GM18867 (cell line): Measurements from ENCODE around the gene TMEM39B.
"Not testable (repeated sequence)": the region's sequence is repeated elsewhere in the genome, so short reads cannot be mapped to it uniquely, and the experiment has no call there.

Experiments used
- ATAC-seq: cut with Tn5 transposase; IDR thresholded peaks from one replicate; pipeline ENCODE4 v1.9.1; 2021; ENCODE audit warnings: mild to moderate bottlenecking, moderate library complexity; ENCODE audit not compliant: unreplicated experiment

TMEM39B gene

DNA sequence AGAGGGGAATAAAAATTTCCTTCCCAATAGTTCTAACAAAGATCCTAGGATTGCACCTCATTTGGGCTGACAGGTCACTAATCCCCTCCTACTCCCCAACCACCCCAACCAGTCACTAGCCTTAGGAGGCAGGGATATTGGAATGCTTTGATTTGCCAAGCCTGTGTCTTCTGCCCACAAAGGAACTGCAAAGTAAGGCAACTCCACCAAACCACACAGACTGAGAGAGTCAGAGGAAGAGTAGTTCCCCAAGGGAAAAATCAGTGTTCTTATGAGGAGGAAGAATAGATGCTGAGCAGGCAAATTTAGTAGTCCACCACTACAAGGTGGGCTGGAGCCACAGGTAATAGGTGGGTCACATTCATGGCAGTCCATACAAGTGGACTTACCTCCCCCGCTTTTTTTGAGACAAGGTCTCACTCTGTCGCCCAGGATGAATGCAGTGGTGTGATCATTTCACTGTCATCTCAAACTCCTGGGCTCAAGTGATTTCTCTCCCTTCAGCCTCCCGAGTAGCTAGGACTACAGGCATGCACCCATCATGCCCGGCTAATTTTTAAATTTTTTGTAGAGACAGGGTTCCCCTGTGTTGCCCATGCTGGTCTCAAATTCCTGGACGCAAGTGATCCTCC is 3.7 kb upstream of the TMEM39B start:
- no peak for ATAC-seq

DNA sequence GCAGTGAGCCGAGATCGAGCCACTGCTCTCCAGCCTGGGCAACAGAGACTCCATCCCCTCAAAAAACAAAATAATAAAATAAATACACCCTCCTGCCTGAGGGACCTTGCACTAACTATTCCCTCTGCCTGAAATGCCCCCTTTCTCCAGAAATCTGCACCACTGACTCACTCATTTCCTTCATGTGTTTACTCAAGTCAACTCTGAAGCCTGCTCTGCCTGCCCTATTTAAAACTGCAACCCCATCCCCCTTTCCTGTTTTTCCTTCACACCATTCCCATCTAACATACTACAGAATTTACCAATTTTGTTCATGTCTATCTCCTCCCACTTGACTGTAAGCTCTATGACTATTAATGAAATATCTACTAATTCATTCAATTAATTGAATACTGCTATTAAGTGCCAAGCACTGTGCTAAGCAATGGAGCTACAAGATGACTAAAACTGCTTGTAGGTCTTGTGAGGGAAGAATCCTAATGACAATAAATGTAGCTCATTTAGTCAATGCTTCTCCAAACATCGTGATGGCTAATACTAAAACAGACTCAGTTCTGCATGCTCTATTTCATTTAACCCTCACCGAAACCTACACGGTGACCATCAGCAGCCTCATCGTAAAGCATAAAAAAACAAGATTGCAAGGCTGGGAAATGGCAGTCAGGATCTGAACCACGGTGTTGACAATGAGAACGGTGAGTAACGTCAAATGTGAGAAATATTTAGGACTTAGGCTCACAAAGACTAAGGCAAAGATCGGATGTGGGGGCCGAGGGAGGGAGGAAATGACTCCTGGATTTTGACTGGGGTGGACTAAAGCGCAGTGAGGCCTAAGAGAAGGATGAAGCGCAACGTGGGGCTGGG is 749 bp upstream of the TMEM39B start:
- ATAC-seq = no peak

DNA sequence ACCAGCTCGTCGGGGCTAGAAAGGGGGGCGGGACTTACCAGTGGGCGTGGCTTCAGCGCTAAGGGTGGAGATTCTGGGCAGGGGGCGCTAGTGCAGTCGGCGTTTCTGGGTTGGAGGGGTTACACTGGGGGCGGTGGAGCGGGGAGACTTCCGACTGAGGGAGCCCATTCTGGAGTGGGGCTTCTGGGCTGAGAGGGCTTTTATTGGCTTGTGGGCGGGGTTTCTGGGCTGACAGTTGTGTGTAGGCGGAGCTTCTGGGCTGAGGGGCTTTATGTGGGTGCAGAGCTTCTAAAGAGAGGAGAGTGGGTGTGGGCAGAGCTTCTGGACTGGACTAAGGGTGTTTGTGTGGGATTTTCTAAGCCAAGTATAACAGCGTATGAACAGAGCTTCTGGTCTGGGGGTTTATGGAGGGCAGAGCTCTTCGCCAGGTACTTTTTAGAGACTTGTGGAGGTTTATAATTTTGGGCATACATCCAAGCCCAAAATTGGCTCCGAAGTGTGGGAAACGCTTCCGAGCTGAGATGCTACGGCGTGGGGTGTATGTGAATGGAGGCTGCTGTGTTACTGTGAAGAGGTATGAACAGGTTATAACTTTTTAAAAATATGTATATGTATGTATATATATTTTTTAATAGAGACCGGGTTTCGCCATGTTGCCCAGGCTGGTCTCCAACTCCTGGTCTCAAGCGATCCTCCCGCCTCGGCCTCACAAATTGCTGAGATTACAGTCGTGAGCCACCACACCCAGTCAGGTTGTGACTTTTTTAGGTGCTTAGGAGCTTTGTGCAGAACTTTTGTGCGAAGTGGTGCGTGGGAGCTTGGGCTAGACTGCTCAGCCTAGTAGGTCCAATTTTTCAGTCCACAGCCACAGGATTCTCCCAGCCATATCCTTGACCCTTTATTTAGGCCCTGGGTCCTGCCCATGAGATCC is 825 bp downstream of the TMEM39B start:
- no peak for ATAC-seq

DNA sequence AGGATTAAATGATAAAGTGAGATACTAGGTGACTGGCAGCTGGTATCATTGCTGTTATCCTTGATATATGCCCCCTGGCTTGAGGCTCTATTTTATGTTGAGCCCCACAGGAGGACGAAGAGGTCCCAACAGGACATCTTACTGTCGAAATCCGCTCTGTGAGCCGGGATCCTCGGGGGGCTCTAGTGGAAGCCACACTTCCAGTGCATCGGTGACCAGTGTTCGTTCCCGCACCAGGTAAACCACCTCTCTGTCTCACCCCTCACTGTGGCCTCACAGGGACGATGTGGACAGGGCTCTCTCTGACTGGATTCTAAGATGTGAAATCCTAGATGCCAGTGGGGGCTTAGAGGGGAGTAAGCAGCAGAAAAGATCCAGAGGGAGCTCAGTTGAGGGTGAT is 2.1 kb downstream of the TMEM39B start:
- ATAC-seq = no peak

DNA sequence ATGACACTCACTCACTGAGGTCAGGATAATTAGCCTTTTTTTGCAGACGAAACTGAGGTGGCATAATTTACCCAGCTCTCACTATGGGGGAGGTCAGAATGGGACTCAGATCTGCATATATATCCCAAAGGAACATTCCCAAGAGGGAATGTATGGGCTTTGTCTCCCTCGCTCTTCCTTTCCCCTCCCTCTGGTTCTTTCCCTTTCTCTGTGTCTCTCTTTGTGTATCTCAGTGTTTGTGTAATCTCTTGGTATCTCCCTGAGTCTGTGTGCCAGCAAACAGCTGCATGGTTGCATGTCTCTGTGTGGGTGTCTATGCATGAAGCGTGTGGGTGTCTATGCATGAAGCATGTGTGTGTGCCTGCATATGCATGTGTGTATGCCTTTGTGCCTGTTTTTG is 4.7 kb downstream of the TMEM39B start:
- no peak for ATAC-seq

DNA sequence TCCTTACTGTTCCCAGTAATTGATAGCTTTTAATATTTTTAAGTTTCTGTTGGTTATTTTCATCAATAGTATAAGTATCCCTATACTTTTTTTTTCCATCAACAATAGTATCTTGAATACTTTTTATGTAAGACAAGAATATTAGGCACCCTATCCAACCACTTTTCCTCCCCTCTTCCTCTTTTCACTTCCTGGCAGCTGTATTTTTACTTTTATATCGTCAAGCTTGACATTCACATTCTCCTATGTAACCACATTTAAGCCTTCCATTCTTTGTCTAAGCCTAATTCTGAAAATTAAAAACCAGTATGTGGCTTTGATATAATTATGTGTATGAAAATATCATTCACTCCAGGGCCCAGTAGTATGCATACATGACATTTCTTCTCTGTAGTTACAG is 9.3 kb downstream of the TMEM39B start:
- ATAC-seq = no peak

DNA sequence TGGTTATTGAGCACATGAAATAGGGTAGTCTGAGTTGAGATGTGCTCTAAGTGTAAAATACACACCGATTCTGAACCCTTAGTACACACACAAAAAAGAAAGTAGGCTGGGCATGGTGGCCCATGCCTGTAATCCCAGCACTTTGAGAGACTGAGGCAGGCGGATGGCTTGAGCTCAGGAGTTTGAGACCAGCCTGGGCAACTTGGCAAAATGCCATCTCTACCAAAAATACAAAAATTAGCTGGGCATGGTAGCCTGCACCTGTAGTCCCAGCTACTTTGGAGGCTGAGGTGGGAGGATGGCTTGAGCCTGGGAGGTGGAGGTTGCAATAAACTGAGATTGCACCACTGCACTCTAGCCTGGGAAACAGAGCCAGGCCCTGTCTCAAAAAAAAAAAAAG is 13.6 kb downstream of the TMEM39B start:
- not testable (repeated sequence) for ATAC-seq

DNA sequence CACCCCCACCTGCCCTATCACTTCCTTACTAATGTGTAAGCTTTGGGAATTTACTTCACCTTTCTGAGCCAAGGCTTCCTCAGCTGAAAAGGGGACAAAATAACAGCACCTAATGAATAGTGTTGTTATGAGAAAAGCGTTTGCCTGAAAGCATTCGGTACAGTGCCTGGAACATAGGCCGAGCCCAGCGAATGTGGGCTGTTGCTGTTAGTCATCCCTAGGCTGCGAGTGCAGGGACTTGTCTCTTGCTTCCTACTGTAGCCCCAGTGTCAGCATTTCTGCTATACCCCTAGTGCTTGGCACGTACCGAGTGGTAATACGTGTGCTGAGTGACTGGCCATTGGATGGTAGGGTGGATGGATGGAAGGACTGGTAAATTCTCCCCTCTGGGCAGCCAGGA is 18.4 kb downstream of the TMEM39B start:
- no peak for ATAC-seq

DNA sequence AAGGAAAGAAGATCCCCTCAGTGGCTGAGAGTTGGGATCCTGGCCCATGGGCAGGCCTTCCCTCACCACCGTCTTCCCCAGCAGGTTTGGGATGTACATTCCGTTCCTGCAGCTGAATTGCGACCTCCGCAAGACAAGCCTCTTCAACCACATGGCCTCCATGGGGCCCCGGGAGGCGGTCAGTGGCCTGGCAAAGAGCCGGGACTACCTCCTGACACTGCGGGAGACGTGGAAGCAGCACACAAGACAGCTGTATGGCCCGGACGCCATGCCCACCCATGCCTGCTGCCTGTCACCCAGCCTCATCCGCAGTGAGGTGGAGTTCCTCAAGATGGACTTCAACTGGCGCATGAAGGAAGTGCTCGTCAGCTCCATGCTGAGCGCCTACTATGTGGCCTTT is 18.9 kb downstream of the TMEM39B start:
- no peak for ATAC-seq

DNA sequence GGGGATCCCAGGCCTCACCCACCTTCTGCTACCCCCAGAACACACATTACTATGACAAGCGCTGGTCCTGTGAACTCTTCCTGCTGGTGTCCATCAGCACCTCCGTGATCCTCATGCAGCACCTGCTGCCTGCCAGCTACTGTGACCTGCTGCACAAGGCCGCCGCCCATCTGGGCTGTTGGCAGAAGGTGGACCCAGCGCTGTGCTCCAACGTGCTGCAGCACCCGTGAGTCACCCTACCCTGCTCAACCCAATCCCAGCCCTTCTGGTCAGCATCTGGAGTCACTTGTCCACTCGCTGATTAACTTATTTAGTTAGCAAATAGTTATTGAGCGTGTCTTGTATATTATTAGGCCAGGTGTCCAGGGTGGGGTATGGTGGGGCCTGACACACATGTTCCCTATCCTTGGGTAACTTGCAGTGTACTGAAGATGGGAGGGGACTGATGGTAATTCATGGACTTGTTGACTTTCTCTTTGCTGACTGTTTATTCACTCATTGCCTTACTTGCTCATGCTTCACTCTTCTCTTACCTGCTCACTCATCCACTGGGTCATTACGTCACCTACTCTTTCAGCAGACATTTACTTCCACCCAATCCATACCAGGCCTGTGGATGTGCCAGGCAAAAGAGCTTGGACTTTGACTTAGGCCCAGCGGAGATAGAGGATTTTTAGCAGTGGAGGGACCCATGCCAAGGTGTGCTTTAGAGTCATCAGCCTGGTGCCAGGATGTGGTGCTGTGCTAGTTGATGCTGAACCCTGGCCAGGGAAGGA is 22.2 kb downstream of the TMEM39B start:
- no peak for ATAC-seq

DNA sequence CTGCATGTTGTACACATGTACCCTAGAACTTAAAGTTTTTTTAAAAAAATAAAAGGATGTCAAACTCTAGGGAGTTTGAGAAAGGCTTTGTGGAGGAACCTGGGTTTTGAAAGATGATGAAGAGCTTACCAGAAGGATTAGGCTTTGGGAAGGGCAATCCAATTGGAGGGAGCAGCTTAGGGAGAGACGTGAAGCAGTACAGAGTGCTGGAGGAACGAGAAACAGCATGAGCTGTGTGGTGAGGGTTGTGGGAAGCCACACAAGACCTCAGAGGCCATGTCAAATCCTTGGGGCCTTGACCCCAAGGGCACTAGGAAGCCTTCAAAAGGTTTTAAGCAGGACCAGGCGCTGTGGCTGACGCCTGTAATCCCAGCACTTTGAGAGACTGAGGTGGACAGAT is 26.7 kb downstream of the TMEM39B start:
- ATAC-seq = no peak

DNA sequence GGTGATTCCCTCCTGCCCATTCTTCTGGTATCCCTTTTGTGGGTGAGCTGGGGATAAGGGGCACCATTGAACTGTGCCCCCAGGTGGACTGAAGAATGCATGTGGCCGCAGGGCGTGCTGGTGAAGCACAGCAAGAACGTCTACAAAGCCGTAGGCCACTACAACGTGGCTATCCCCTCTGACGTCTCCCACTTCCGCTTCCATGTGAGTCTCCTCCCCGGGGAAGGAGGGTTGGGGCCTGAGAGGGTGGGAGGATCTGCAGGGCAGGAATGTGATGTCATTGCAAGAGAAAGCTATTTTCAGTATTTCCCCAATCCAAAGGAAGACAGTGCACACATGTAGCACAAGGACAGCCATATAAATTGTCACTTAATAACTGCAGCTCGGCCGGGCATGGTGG is 27.6 kb downstream of the TMEM39B start:
- ATAC-seq = no peak

DNA sequence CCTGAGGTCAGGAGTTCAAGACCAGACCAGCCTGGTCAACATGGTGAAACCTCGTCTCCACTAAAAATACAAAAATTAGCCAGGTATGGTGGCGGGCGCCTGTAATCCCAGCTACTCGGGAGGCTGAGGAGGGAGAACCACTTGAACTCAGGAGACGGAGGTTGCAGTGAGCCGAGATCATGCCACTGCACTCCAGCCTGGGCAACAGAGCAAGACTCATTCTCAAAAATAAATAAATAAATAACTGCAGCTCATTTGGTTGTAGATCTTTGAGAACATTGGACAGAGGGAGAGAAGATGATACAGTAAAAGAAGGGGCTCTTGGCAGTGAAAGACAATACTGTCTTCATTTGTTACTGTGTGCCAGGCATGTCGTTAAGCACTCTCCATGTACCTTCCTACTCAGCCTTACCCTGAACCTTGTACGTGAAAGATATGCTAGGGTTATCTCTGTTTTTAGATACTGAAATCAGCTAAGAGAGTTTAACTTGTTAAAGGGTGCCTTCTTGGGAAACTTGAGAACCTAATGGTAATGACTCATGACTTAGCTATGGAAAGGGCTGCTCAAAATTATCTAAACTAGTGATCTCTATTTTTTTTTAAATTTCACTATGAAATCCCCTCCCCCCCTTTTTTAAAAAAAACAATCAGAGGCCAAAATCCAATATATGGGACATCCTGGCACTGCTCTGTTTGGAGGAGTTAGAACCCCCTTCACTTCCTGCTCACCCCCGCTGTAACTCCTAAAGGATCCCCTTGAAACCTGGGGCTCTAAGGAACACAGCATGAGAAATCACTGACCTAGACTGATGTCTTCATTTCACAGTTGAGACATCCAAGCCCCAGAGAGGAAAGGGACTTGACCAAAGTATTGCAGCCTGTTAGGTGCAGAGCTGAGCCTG is 28.3 kb downstream of the TMEM39B start:
- ATAC-seq = no peak

DNA sequence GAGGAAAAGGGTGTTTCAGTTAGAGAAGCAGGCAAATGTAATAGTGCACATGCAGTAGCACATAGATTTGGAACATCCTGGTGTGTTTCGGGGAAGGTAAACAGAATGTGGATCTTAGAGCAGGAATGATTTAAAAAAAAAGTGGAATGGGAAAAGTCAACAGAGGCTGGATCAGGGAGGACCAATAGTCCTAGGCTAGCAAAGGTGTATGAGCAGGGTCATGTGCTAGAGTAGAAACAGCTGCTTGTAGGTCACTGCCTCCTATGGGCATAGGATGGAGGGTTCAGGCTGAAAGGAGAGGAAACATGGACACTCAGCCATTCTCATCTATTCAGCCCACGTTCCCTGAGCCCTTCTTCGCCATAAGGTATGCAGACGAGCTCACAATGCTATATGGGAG is 31.4 kb downstream of the TMEM39B start:
- no peak for ATAC-seq

DNA sequence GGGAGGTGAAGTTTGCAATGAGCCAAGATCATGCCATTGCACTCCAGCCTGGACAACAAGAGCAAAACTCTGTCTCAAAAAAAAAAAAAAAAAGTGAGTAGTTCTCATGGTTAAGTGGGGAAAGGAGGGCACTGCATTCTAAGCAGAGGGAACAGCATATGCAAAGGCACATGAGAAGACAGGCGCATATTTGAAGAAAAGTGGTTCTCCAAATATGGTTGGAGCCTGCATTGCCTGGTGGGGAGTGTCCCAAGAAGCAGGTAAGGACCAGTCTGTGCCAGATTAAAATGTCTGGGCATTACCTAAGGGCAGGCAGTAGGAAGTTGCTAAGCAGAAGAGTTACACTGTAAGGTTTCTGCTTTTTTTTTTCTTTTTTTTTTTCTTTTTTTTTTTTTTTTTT is 32.6 kb downstream of the TMEM39B start:
- ATAC-seq = no peak

DNA sequence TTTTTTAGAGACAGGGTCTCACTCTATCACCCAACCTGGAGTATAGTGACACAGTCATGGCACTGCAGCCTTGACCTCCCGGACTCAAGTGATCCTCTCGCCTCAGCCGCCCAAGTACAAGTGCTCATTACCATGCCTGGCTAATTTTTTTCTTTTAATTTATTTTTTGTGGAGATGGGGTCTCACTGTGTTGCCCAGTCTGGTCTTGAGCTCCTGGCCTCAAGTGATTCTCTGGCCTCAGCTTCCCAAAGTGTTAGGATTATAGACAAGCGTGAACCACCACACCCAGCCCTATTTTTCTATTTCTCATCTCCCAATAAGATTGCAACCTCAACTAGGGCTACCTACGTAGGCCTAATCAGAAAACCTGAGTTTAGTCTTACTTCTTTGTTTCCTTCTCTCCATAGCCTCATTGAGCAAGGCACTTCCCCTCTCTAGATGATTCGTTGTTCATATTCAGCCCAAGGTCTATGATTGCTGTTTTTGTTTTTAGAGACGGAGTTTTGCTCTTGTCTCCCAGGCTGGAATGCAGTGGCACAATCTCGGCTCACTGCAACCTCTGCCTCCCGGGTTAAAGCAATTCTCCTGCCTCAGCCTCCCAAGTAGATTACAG is 34.0 kb downstream of the TMEM39B start:
- ATAC-seq = no peak

DNA sequence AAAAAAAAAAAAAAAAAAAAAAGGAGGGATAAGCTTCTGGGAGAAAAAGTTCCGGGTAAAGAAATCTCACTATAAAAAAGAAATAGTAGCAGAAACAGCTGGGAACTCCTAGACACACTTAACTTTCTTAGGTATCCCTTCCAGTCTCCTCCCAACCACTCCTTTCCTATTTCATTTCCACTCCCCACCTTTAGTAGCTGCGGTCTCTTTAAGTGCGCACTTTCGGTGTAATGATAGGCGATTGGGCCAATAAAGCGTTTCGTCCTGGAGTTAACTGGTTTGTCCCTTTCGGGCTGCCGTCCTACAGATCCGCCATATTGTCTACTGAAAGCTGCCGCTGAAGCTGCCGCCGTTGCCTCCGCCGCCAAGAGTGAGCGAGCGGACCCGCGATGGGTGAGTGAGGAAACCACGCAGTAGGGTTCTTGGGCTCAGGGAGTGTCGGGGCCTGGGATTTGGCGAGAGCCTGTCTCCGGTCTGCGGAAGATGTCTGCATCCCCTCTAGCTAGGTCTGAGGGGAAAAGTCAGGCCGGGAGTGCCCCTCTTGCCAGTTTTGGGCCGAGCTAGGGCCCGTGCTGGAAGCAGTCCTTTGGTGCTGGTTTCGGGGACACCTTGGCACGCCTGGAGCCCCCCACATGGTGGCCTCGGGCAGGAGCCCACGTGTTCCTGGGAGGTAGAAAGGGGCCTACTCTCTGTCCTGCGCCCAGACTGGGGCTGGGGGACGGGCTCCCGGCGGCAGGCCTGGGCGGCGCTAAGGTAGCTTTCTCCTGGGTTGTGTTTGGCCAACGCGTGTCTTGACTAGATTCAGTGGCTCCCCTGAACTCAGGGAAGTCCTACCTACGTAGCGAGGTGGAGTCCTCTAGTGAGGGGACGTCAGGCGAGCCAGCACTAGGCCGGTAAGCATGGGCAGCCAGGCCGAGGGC is 35.3 kb downstream of the TMEM39B start, which contains the start of gene KPNA6:
Gene KPNA6 (plus strand): TSS at position 315 of the 920 bp plus-strand sequence. CDS start 75 bp downstream, at position 390.
- ATAC-seq = peak; percentile 63

DNA sequence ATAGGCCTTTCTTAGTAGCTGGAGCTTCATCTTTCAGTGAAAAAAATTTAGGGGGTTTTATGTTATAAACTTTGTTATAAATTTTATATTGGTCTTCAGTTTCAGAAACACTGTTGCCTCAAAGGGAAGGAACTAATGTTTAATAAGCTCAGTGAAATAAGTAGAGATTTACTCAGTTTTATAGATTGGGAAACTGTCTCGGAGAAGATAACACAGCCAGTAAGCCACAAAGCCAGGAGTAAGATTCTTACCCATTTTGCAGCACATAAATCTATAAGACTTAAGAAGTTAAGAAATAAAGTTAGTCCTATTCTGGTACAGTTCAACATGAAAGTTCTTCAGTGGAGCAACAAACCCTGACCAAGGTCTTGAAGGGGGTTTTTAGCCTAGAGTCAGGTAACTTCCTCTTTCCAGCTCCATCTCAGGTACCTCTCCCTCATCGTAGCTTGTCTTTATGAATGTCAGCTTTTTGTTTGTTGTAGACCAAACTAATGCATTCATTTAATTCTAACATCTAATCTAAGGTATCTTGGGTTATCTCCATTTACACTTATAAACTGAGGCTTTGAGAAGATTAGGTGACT is 38.4 kb downstream of the TMEM39B start:
- no peak for ATAC-seq
